Fibroblast of skin of right quadriceps (primary cell): ENCODE measurements around the gene CLSTN3.
"Not testable (repeated sequence)": the region's sequence is repeated elsewhere in the genome, so short reads cannot be mapped to it uniquely, and the experiment has no call there.

Source experiments
- DNase-seq: peaks from one replicate; pipeline ENCODE4 v3.0.0-alpha.2; 2013

CLSTN3 gene

DNA sequence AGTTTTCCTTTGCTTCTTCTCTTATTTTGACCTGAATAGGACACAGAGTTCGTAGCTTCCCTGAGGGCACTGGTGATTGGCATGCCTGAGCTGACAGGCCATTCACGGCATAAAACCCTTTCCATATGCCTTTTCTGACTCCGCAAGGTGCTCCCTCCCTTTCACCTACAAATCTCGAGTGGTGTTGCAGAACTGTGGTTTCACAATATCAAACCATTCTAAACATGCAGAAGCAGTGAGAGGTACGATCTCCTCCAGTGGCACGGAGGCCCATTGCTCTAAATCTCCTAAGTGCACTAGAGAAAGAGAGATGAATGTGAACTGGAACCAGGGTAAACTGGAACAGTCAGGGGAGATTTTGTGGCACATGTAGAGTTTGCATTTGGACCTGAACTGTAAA is 23.9 kb downstream of the CLSTN3 start:
- no peak for DNase-seq

DNA sequence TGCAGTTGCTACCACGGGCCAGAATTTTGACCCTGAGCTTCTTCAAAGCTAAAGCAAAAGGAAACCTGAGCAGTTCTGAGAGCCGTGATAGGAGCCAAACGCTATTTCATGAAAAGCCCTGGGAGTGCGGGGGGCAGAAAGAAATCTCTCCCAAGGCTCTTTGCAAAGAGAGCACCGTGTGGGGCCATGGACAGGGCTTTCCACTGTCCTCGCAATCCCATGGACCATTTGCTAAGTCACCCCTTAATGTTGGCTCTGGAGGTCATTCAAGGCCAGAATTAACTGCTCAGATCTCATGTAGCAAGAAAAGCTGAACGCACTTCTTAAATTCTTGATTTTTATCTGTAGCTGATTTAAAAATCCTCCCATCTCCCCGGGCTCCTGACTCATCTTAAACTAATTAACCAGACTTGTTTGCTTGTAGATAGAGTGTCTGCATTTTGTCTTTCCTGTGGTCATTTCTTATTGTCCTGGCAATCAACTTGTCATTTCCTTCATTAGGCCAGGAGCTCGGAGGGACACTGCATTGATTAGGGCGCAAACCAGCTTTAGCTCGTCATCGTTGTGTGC is 24.8 kb downstream of the CLSTN3 start:
- no peak for DNase-seq

DNA sequence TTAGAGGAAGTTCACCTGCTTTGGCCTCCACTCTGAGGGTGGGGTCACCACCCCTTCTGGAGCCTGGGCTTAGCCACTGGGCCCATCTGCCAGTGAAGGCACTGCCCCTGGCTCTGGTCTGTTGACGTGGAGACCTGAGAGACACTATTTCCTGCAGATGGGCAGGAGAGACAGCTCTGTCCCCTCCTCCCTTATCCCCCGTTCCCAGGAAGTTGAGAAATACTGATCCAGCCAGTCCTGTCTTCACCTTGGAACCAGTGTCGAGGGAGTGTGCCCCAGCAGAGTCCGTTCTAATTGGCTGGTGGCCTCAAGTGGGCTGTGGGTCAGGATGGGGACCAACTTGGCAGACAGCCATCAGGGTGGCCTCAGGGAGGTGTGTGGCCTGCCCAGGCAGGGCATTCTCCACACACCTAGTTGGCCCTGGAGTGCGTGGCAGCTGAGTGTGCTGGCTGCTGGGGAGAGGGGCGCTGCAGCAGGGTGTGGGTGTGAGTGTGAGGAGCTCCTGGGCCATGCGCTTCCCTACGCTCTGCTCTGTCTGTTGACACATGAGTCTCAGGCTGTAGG is 25.4 kb downstream of the CLSTN3 start:
- DNase-seq = no peak

DNA sequence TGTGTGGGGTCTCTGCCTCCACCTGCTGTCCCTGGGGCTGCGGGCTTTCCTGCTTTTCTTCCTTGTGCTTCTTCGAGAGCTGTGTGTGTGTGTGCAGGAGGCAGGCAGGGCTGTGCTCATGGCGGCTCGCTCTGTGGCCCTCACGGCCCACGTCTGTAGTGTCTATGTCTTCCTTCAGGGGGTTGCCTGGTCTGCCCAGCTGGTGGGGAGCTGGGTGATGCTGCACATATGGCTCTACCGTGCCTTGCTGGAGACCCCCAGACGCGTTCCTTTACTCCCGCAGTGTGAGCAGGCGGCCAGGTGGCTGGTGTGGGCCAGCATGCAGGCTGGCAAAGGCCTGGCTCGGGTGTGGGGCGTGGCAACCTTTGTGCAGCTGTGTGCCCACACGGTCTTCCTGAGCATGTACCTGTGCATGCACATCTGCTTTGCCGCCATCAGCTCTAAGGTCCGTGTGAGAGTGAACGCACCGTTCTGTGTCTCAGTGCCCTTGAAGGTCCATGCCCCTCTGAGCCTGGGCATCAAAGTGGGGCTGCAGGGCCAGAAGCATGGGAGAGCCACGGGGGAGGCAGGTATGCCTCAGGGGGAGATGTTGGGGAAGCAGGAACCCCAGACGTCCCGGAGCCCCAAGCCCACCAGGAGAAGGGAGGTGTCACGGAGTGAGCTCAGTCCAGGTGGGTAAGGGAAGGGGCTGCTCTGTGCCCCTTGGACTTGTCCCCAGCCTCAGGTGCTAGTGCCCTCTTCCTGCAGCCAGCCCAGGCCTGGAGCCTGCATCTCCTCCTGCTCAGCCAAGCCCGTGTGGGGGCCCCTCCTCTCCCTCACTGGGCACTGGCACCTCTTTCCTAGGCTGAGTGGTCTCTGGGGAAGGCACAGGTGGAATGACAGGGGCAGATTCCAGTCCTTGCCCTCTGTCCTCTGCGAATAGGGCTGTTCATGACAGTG is 26.4 kb downstream of the CLSTN3 start:
- DNase-seq = no peak

DNA sequence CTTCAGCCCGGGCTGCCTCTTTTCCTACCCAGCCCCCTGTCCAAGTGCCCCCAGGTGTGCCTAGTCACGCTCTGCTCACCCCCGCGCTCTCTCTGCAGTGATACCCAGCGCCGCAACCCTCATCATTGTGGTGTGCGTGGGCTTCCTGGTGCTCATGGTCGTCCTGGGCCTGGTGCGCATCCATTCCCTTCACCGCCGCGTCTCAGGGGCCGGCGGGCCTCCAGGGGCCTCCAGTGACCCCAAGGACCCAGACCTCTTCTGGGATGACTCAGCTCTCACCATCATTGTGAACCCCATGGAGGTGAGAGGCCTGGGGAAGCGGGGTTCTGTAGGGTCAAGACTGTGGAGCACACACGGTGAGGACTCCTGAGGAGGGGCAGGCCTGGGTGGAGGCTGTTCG is 27.2 kb downstream of the CLSTN3 start:
- DNase-seq = no peak

DNA sequence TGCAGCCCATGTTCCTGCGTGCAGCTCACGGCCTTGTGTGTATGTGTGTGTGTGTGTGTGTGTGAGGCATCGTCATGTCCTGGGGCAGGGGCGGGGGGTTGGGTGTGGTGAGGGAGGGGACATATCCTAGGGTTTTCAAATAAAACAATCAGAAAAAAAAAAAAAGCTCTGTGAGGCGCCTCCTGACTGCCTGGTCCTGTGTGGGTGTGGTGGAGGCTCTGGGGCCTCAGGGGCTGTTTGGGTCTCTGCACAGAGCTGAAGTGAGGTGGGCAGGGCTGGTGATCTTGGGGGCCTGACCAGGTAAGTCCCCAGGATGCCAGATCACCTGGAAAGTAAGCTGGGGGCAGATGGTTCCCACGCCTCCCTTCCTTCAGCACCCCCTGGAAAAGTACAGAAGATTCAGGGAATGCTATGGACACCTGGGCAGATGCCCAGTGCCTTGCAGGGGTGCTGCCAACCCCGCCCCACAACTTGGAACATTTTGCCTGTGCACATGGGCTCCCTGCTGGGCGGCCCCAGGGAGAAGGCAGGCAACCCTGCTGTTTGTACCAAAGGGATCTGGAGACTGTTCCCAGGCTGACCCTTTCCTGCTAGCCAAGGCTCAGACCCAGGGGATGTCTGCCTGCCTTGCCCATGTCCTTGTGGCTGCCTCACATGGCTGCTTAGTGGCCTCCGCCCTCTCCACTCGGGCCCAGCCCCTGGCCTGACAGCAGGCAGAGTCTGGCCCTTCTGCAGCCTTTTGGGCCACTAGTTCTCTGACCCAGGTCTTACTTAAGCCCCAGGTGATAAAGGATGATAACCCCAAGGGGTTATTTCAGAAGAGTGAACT is 28.8 kb downstream of the CLSTN3 start:
- DNase-seq = no peak

DNA sequence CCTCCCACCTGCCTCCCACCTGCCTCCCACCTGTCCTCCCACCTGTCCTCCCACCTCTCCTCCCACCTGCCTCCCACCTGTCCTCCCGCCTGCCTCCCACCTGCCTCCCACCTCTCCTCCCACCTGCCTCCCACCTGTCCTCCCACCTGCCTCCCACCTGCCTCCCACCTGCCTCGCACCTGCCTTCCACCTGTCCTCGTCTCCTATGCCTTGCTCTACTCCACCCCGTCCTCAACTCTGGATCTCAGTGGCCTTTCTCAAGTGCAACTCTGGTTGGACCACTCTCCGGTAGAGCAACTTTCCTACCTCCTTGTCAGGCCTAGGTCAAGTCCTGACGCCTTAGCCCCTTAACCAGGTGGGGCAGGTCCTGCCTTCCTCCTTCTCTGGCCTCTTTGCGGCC is 30.0 kb downstream of the CLSTN3 start:
- DNase-seq = no peak

DNA sequence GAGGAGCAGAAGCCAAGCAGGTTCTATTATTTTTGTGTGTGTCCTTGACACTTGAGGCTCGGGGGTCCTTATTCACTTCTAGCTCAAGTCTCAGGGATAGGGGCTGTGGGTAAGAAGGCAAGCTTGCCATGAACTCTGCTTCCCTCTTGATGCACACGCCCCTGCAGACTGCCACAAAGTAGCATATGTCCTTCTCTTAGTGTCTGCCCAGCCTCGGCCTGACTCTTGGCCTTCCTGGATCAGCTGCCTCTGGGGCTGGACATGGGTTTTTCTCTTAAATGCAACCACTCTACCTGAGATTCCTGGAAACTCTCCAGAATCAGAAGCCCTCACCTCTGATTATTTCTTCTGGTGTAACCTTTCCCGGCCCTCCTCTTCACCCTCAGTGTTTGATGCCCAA is 31.2 kb downstream of the CLSTN3 start:
- DNase-seq = no peak

DNA sequence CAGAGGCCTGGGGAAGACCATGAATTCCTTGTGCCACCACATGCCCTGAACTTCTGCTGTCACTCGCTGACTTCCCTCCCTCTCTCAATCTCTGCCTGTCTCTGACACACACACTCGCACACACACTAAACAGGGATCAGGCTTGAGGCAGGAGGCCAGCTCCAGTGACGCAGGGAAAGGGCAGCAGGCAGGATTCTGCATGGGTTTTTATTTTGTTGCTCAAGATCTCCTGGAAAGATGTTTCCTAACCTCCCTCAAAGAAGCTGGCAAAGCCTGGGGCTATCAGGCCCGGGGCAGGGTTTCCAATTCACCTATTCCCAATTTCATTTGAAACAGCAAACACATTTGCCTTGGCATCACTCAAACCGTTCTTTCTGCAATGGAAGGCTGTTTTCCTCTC is 31.6 kb downstream of the CLSTN3 start:
- no peak for DNase-seq

DNA sequence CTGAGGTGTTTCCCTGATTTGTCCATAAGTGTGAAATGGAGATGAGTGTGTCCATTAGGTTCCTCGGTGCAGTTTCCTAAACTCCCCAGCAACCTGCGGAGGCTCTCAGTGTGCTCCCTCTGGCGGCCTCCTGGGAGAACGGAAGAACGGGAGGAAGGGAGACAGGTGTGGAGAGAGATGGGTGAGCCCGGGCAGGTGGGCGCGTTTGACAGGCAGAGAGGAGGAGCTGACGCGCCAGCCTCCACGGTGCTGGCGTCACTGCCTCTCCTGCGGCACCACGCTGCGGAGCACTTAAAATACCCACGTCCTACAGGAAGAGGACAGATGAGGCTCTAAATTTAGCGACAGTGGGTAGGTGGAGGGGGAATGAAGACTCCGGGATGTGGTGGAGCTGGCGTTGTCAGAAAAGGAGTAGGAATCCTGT is 32.5 kb downstream of the CLSTN3 start:
- no peak for DNase-seq

DNA sequence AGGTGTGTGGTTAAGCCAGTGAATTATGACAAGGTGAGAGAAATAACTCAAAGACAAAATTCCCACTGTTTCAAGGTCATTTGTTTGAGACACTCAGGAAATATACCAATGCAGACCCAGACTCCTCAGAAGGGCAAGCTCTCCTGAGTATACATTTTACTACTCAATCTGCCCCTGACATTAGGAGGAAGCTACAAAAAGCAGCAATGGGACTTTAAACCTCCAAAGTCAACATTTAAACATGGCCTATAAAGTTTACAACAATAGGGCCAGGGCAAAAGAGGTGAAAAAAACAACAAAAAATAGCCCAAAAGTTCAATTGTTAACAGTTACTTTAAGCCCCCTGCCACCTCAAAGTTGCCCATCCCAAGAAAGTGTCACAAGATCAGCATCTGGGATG is 39.8 kb downstream of the CLSTN3 start:
- no peak for DNase-seq

DNA sequence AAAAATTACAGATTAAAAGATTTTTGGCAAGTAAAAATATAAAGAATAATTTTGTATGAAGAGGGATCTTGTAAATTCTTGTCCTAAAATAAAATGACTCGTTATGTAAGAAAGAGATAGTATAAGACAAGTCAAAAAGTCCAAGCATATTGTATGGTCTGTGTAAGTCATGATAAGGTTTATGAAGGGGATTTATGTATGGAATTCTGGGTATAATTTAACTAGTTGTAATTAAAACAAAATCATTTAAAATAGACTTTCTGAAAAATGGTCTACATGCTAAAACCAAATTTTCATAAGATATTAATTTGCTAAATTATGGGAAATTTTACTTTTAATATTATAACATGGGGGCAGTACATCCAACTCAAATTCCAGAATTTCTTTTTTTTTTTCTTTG is 41.7 kb downstream of the CLSTN3 start:
- no peak for DNase-seq

DNA sequence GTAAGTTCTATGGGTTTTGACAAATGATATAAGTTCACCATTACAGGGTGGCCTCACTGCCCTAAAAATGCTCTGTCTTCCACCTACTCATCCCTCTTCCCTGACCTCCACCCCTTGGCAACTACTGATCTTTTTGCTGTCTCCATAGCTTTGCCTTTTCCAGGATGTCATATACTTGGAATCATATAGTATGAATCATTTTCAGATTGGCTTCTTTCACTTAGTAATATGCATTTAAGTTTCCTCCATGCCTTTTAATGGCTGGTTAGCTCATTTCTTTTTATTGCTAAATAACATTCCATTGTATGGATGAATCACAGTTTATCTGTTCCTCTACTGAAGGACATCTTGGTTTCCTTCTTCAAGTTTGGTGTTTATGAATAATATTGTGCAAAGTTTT is 45.3 kb downstream of the CLSTN3 start:
- DNase-seq = peak; percentile 57

DNA sequence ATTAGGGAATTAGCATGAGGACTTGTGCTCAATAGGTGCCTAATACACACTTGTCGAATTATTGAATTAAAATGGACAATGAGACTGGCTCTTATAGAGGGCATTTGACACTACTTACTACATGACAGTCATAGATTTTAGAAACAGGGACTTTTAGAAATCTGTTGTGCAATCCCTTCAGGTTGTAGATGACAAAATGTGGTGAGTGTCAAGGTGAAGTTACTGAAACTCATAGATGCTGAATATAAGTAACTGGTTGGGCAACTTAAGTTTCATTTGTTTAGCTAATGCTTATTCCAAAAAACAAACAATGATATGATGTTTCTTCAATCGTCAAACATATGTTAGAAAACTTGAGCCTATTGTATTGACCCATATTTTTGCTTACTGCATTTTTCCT is 46.4 kb downstream of the CLSTN3 start:
- DNase-seq = no peak

DNA sequence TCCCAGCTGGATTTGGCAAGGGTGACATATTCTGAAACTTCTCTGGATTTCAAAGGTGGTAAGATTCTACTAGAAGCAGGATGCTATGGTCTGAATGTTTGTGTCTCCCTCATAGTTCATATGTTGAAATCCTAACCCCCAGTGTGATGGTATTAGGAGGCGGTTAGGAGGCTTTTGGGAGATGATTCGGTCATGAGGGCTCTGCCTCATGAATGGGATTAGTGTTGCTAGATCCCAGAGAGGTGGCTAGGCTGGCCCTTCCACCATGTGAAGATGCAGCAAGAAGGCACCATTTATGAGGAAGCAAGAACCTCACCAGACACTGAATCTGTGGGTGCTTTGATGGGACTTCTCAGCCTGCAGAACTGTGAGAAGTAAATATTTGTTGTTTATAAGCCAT is 48.3 kb downstream of the CLSTN3 start:
- no peak for DNase-seq

DNA sequence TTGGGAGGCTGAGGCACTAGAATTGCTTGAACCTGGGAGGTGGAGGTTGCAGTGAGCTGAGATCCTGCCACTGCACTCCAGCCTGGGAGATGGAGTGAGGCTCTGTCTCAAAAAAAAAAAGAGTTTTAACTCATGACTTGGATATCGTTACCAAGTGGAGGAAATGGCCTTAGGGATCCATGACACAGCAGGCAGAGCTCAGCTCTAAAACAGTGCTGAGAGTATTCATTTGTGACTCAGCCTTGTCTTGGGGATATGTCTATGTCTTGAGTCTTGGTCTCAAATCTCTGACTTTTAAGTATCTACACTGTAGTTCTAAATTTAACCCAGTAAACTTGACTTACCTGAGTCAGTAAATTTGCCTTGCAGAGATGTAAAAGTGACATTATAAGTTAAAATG is 50.5 kb downstream of the CLSTN3 start:
- DNase-seq = no peak

DNA sequence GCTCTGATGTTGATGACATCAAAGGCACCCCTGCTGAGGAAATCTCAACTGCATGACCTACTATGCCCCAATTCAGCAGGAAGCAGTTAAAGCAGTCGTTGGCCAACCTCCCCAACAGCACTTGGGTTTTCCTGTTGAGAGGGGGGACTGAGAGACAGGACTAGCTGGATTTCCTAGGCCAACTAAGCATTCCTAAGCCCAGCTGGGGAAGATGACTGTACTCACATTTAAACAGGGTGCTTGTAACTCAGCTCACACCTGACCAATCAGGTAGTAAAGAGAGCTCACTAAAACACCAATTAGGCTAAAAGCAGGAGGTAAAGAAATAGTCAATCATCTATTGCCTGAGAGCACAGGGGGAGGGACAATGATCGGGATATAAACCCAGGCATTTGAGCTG is 55.9 kb downstream of the CLSTN3 start:
- DNase-seq = not testable (repeated sequence)

DNA sequence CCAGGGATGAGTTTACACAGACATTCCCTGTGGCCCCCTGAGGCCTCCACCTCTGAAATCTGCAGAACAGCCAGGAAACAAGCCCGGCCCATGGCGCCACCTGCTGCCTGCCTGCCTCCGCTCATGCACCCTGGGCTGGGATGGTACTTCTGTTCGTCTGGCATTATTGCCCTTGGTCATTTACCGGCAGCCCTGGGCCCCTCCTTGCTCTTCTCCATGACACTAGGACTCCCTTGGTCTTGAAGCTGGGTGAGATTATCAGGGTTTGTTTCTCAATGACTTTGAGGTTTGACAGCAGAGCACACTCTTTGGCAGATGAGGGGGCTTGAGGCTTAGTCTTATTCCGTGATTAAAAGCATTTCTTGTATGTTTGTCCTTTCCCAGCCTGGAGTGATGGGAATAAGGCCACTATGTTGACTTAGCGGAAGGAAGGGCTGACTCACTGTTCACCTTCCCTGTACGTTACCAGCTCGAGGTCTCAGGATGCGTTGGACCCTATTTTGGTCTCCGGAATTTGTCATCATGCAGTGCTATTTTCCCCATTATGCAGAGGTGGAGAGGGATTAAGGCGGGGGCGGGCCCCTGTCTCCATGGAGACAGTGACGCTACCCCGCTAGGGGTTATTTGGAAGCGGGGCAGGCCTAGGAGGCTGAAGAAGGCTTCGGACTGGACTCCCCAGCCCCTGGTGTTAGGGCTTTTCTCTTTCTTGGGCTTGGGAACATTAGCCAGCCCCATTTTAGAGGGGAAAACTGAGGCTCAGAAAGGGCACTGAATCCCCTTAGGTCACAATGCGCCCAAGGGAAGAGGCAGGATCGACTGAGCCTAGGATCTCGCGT is 58.6 kb downstream of the CLSTN3 start:
- peak; percentile 64 for DNase-seq

DNA sequence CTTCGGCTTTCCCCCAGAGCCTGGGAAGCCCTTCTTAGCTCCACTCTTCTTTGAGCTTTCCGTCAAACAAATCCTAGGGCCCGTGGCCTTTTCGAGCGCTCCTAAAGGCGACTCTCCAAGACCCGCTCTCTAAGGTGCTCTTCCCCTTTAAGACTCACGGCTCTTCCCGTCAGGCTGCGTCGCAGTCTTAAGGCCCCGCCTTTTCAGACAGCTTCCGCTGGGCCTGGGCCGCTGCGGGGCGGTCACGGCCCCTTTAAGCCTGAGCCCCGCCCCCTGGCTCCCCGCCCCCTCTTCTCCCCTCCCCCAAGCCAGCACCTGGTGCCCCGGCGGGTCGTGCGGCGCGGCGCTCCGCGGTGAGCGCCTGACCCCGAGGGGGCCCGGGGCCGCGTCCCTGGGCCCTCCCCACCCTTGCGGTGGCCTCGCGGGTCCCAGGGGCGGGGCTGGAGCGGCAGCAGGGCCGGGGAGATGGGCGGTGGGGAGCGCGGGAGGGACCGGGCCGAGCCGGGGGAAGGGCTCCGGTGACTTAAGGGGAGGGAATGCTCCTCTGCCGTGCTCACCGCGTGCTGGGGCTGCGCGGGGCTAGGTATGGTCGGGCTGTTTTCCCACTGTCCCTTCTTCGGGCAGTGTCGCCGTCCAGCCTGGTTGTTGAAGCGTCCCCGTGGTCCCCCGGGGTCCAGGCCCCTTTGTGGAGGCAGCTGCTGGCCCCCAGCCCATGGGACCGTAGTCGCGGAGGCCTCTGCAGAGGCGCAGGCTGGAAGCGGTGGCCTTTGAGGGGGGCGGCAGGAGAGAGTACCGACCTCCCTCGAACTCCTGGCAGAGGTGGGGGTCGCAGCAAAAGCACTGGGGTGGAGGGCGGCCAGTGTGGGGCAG is 59.5 kb downstream of the CLSTN3 start, which contains the start of gene PEX5:
Gene PEX5 (plus strand): TSS at position 289 of the 870 bp plus-strand sequence. CDS start 692 bp downstream, outside the sequence.
- peak; percentile 93 for DNase-seq

DNA sequence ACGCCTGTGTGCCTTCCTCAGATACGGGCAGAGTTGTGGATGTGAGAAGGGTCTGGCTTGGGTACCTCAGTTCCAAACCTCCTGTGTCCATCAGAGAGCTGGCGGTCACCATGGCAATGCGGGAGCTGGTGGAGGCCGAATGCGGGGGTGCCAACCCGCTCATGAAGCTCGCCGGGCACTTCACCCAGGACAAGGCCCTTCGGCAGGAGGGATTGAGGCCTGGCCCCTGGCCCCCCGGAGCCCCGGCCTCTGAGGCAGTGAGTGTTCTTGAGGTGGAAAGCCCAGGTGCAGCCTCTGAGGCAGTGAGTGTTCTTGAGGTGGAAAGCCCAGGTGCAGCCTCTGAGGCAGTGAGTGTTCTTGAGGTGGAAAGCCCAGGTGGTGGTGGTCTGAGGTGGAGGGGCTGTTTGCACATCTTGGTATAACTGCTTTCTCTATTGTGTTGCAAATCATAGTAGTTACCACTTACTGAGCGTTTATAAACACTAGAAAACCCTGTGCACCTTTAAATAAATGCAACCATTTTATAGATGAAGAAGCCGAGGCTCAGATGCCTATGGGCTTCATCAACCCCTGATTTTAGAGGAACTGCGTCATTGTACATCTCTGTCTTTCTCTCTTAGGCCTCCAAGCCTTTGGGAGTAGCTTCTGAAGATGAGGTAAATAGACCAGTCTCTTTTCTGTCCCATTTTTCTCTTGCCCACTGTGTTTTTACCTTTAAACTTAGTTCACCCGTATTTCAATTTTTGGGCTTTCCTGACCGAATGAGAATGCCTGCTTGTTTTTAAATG is 60.3 kb downstream of the CLSTN3 start:
- peak; percentile 6 for DNase-seq
